ENCODE results near the gene ST8SIA5.

The ST8SIA5 gene

DNA sequence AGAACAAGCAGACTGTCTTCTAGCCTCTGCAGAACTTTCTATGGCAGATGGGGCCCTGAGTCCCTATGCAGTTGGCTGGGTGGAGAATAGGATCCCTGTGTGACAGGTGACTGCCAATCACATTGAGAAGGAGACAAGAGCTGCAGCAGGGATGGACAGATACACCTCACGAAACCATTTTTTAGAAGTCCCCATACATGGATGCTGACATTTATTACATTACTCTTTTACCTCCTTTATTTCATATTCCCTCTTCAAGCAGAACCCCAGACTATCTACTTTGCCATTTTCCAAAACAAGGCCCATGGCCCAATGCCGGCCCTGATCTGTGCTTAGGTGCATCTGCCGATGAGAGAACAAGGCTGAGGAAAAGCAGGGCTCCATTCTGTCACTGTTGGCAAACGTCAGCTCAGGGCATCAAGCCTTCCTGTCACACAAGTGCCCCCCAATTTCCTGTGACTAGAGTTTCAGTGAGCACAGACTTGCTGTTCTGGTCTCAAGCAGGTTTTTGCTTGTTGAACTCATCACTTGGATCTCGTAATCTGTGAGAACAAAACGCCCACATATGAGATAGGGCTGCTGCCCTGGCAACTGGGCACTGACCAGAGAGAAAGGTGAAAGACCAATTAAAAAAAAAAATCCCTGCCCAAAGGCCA lies 135.6 kb downstream of the ST8SIA5 start:
- TF ChIP-seq CTCF (conservative IDR thresholded peaks at IDR 0.05; ENCODE audit: low read depth, low read length), result no peak
- H4K20me1 ChIP-seq (ENCODE audit: insufficient read depth), result no peaks in the 10 kb centered on the region

GRCh38 chr18:46619559-46619958 lies 137.3 kb downstream of the ST8SIA5 start:
- H3K27ac ChIP-seq, result no peak overlapping the region
- H3K4me3 ChIP-seq (IDR thresholded peaks at IDR 0.05; ENCODE audit: insufficient read depth, low read depth, low read length), result no peak overlapping the region
- no peaks in the 10 kb centered on the region for H3K27me3 ChIP-seq (ENCODE audit: insufficient read depth, low read depth)
- no peak overlapping the region for H2AFZ ChIP-seq (ENCODE audit: low read depth)
- no peak for TF ChIP-seq CTCF (conservative IDR thresholded peaks at IDR 0.05; ENCODE audit: low read depth, low read length)
- no peaks in the 10 kb centered on the region for H3K36me3 ChIP-seq (ENCODE audit: insufficient read depth)
- no peaks in the 10 kb centered on the region for H4K20me1 ChIP-seq (ENCODE audit: insufficient read depth)
- no peaks in the 10 kb centered on the region for H3K4me1 ChIP-seq (ENCODE audit: low read depth, poor library complexity, severe bottlenecking)
- no peak overlapping the region for H3K4me2 ChIP-seq
- H3K9ac ChIP-seq, result no peak overlapping the region
- no peaks in the 10 kb centered on the region for H3K79me2 ChIP-seq (ENCODE audit: insufficient read depth, low read depth)

More for the DNA sequence above, 135.6 kb downstream of the ST8SIA5 start:
- Histone ChIP-seq H2AFZ (ENCODE audit: low read depth) (no peak overlapping the region), H3K27ac (no peak overlapping the region), H3K4me3 (IDR thresholded peaks at IDR 0.05; ENCODE audit: insufficient read depth, low read depth, low read length) (no peak overlapping the region), H3K9ac (no peak overlapping the region), H3K27me3 (ENCODE audit: insufficient read depth, low read depth) (no peaks in the 10 kb centered on the region), H3K4me1 (ENCODE audit: low read depth, poor library complexity, severe bottlenecking) (no peaks in the 10 kb centered on the region), H3K79me2 (ENCODE audit: insufficient read depth, low read depth) (no peaks in the 10 kb centered on the region), H3K4me2 (no peak overlapping the region), H3K36me3 (ENCODE audit: insufficient read depth) (no peaks in the 10 kb centered on the region)

All from KMS-11 (cell line).